Measurements from ENCODE around the gene SSR1.

SSR1 gene

GRCh38 chr6:7273709-7274108 is 39.3 kb downstream of the SSR1 start:
- no peak for TF ChIP-seq GABPA (IDR thresholded peaks at IDR 0.05; ENCODE audit: low read depth)
- no peak for TF ChIP-seq SPI1 (IDR thresholded peaks at IDR 0.05; ENCODE audit: borderline replicate concordance, low read depth)
- TF ChIP-seq CTCF (IDR thresholded peaks at IDR 0.05; ENCODE audit: insufficient read depth, low read length), result no peak
- no peak for TF ChIP-seq POLR2AphosphoS5 (IDR thresholded peaks at IDR 0.05; ENCODE audit: low read depth)
- TF ChIP-seq REST (IDR thresholded peaks at IDR 0.05; ENCODE audit: insufficient replicate concordance, low read depth), result no peak
- no peak for DNase-seq (ENCODE audit: low read depth in 1 of 2, low spot score in 1 of 2)

GRCh38 chr6:7271205-7271534 is 41.8 kb downstream of the SSR1 start:
- H3K27ac ChIP-seq (replicated peaks), result no peak overlapping the region
- no peaks in the 10 kb centered on the region for H3K27me3 ChIP-seq (ENCODE audit: insufficient read depth, poor library complexity, severe bottlenecking)
- TF ChIP-seq CTCF (IDR thresholded peaks at IDR 0.05; ENCODE audit: insufficient read depth, low read length) (no peak), GABPA (IDR thresholded peaks at IDR 0.05; ENCODE audit: low read depth) (no peak), POLR2AphosphoS5 (IDR thresholded peaks at IDR 0.05; ENCODE audit: low read depth) (no peak), SPI1 (IDR thresholded peaks at IDR 0.05; ENCODE audit: borderline replicate concordance, low read depth) (no peak)
- no peak for DNase-seq (ENCODE audit: low read depth in 1 of 2, low spot score in 1 of 2)
- no peak overlapping the region for H3K4me3 ChIP-seq (replicated peaks; ENCODE audit: insufficient read depth, low read length)

More at GRCh38 chr6:7273709-7274108, 39.3 kb downstream of the SSR1 start:
- H3K4me3 ChIP-seq (replicated peaks; ENCODE audit: insufficient read depth, low read length), result no peak overlapping the region
- H3K27ac ChIP-seq (replicated peaks), result no peak overlapping the region
- no peaks in the 10 kb centered on the region for H3K27me3 ChIP-seq (ENCODE audit: insufficient read depth, poor library complexity, severe bottlenecking)

GRCh38 chr6:7270320-7271204 is 42.4 kb downstream of the SSR1 start:
- TF ChIP-seq SPI1 (IDR thresholded peaks at IDR 0.05; ENCODE audit: borderline replicate concordance, low read depth), result no peak
- TF ChIP-seq CTCF (IDR thresholded peaks at IDR 0.05; ENCODE audit: insufficient read depth, low read length), result no peak
- no peak for TF ChIP-seq GABPA (IDR thresholded peaks at IDR 0.05; ENCODE audit: low read depth)
- TF ChIP-seq REST (IDR thresholded peaks at IDR 0.05; ENCODE audit: insufficient replicate concordance, low read depth), result no peak
- no peak for TF ChIP-seq POLR2AphosphoS5 (IDR thresholded peaks at IDR 0.05; ENCODE audit: low read depth)
- Histone ChIP-seq H3K4me3 (replicated peaks; ENCODE audit: insufficient read depth, low read length) (no peak overlapping the region), H3K27ac (replicated peaks) (no peak overlapping the region), H3K27me3 (ENCODE audit: insufficient read depth, poor library complexity, severe bottlenecking) (no peaks in the 10 kb centered on the region)
- no peak for DNase-seq (ENCODE audit: low read depth in 1 of 2, low spot score in 1 of 2)

Measured in HL-60 (cell line).